ENCODE results near the gene RAE1.

DNA sequence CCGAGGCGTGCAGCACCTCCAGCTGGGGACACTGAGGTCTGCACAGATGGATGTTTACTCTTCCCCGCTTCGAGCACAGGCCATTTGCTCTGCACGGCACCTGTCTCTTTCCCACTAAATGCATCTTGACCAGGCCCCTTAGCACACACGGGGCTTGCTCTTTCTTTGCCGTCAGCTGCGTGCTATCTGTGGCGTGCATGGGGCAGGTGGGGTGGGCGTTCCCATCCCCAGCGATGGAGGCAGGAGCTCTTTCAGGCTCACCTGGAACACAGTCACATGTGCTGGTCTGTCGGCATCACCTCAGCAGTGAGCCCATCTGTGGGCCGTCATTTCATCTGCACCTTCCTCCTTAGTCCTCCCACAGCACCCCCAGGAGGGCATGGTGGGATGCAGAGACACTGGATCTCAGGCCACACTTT is 75.2 kb downstream of the RAE1 start:
- TF ChIP-seq POLR2A (IDR thresholded peaks at IDR 0.05): no peak
- TF ChIP-seq, protein P1, sequence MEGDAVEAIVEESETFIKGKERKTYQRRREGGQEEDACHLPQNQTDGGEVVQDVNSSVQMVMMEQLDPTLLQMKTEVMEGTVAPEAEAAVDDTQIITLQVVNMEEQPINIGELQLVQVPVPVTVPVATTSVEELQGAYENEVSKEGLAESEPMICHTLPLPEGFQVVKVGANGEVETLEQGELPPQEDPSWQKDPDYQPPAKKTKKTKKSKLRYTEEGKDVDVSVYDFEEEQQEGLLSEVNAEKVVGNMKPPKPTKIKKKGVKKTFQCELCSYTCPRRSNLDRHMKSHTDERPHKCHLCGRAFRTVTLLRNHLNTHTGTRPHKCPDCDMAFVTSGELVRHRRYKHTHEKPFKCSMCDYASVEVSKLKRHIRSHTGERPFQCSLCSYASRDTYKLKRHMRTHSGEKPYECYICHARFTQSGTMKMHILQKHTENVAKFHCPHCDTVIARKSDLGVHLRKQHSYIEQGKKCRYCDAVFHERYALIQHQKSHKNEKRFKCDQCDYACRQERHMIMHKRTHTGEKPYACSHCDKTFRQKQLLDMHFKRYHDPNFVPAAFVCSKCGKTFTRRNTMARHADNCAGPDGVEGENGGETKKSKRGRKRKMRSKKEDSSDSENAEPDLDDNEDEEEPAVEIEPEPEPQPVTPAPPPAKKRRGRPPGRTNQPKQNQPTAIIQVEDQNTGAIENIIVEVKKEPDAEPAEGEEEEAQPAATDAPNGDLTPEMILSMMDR (IDR thresholded peaks at IDR 0.05): no peak
